ENCODE measurements around the gene DNASE1L3.

Gene DNASE1L3

GRCh38 chr3:58200121-58200709 lies 10.6 kb downstream of the DNASE1L3 start:
- DNase-seq (ENCODE audit: low read depth) = no peak

- DNase-seq (ENCODE audit: low read depth) = peak; percentile 29
Observed at GRCh38 chr3:58198804-58199203, 12.0 kb downstream of the DNASE1L3 start.

- no peak for DNase-seq (ENCODE audit: low read depth)
Observed at GRCh38 chr3:58198362-58198761, 12.4 kb downstream of the DNASE1L3 start.

GRCh38 chr3:58197588-58197987 lies 13.2 kb downstream of the DNASE1L3 start:
- no peak for DNase-seq (ENCODE audit: low read depth)

- DNase-seq (ENCODE audit: low read depth) = no peak
Observed at GRCh38 chr3:58193682-58194407, 16.9 kb downstream of the DNASE1L3 start.

GRCh38 chr3:58192069-58192468 lies 18.7 kb downstream of the DNASE1L3 start:
- no peak for DNase-seq (ENCODE audit: low read depth)

GRCh38 chr3:58191361-58191991 lies 19.3 kb downstream of the DNASE1L3 start:
- DNase-seq (ENCODE audit: low read depth) = no peak

GRCh38 chr3:58190882-58191281 lies 19.9 kb downstream of the DNASE1L3 start:
- no peak for DNase-seq (ENCODE audit: low read depth)

- peak; percentile 20 for DNase-seq (ENCODE audit: low read depth)
Observed at GRCh38 chr3:58190291-58190690, 20.5 kb downstream of the DNASE1L3 start.

- DNase-seq (ENCODE audit: low read depth) = no peak
Observed at GRCh38 chr3:58189691-58190090, 21.1 kb downstream of the DNASE1L3 start.

- no peak for DNase-seq (ENCODE audit: low read depth)
Observed at GRCh38 chr3:58188921-58189451, 21.8 kb downstream of the DNASE1L3 start.

- peak; percentile 72 for DNase-seq (ENCODE audit: low read depth)
Observed at GRCh38 chr3:58188173-58188564, 22.6 kb downstream of the DNASE1L3 start.

GRCh38 chr3:58184982-58185360 lies 25.8 kb downstream of the DNASE1L3 start:
- DNase-seq (ENCODE audit: low read depth) = no peak

- DNase-seq (ENCODE audit: low read depth) = no peak
Observed at GRCh38 chr3:58184309-58184981, 26.3 kb downstream of the DNASE1L3 start.

GRCh38 chr3:58183891-58184290 lies 26.9 kb downstream of the DNASE1L3 start:
- DNase-seq (ENCODE audit: low read depth) = no peak

GRCh38 chr3:58183221-58183620 lies 27.6 kb downstream of the DNASE1L3 start:
- no peak for DNase-seq (ENCODE audit: low read depth)

- no peak for DNase-seq (ENCODE audit: low read depth)
Observed at GRCh38 chr3:58180940-58181587, 29.7 kb downstream of the DNASE1L3 start.

- DNase-seq (ENCODE audit: low read depth) = no peak
Observed at GRCh38 chr3:58180099-58180880, 30.5 kb downstream of the DNASE1L3 start.

GRCh38 chr3:58179235-58180098 lies 31.3 kb downstream of the DNASE1L3 start:
- DNase-seq (ENCODE audit: low read depth) = no peak

- no peak for DNase-seq (ENCODE audit: low read depth)
Observed at GRCh38 chr3:58178528-58179234, 32.1 kb downstream of the DNASE1L3 start.
